Peyer's patch (tissue), 4 donors: ENCODE measurements around the gene MAP2K2.

Experiments used
- CTCF ChIP-seq, 6 experiments: fragments of 450-650 bp in 4 of 6; fragments of 200-600 bp in 2 of 6; sonication (generic) in 1 of 6; IDR thresholded peaks; one replicate each; pipeline ENCODE4 v1.5.1; 2017 to 2019; ENCODE audit warnings: antibody characterized with exemption in 6 of 6, mild to moderate bottlenecking in 3 of 6, moderate library complexity in 1 of 6
- POLR2A ChIP-seq, 2 donors: fragments of 450-650 bp; IDR thresholded peaks; one replicate each; pipeline ENCODE4 v1.5.1; 2017; ENCODE audit warnings: antibody characterized with exemption in 2 of 2, mild to moderate bottlenecking in 2 of 2, moderate library complexity in 2 of 2

GRCh38 chr19:4123615-4124568 is at the start of gene MAP2K2:
- TF ChIP-seq CTCF (IDR thresholded peaks at IDR 0.05): peak in 3 of 6 experiments; percentile 27 to 43 (median 38)
- TF ChIP-seq POLR2A (IDR thresholded peaks at IDR 0.05): peak; percentile 77 to 84
